Endodermal cell (in vitro differentiated cells): ENCODE results near the gene IL1RAPL2. TPM values are rescaled to one million over a fixed set of nuclear protein-coding genes. Genes with fewer than 3 reads are reported as not detected.

Experiments
- DNase-seq: peaks from one replicate; pipeline ENCODE4 v3.0.0-alpha.2; 2017
- H3K27ac ChIP-seq: 2 replicates; pipeline ENCODE4 v1.5.1; 2013; ENCODE audit warnings: mild to moderate bottlenecking, low read depth, low read length, moderate library complexity
- H3K27me3 ChIP-seq: 2 replicates; pipeline ENCODE4 v1.6.1; 2013; ENCODE audit warnings: mild to moderate bottlenecking, low read length, moderate library complexity; ENCODE audit not compliant: insufficient read depth, control insufficient read depth, poor library complexity, severe bottlenecking
- H3K36me3 ChIP-seq: 2 replicates; pipeline ENCODE4 v1.7.0; 2013; ENCODE audit warnings: mild to moderate bottlenecking, low read length, moderate library complexity; ENCODE audit not compliant: control insufficient read depth, insufficient read depth
- H3K4me1 ChIP-seq: one replicate; pipeline ENCODE4 v1.7.0; 2013; ENCODE audit warnings: low read length; ENCODE audit not compliant: control insufficient read depth, insufficient read depth
- H3K4me3 ChIP-seq: 2 replicates; pipeline ENCODE4 v1.5.1; 2013; ENCODE audit warnings: mild to moderate bottlenecking, low read length, moderate library complexity
- H3K9ac ChIP-seq: 2 replicates; pipeline ENCODE4 v1.6.1; 2013; ENCODE audit warnings: mild to moderate bottlenecking, low read length, moderate library complexity; ENCODE audit not compliant: poor library complexity, severe bottlenecking; ENCODE audit errors: extremely low read depth
- H3K9me3 ChIP-seq: 2 replicates; pipeline ENCODE4 v1.6.1; 2013; ENCODE audit warnings: mild to moderate bottlenecking, low read length, moderate library complexity; ENCODE audit not compliant: control insufficient read depth
- H3K27ac Mint-ChIP-seq: 2 replicates; pipeline ENCODE4 v1.8.0; 2020; ENCODE audit warnings: mixed read lengths
- H3K27me3 Mint-ChIP-seq: 2 replicates; pipeline ENCODE4 v1.8.0; 2021; ENCODE audit warnings: mild to moderate bottlenecking, mixed read lengths; ENCODE audit not compliant: insufficient read depth
- H3K36me3 Mint-ChIP-seq: 2 replicates; pipeline ENCODE4 v1.8.0; 2020; ENCODE audit warnings: low read depth, mixed read lengths
- H3K4me1 Mint-ChIP-seq: 2 replicates; pipeline ENCODE4 v1.8.0; 2020; ENCODE audit warnings: mixed read lengths
- H3K4me3 Mint-ChIP-seq: 2 replicates; pipeline ENCODE4 v1.8.0; 2020; ENCODE audit warnings: mild to moderate bottlenecking, moderate library complexity, mixed read lengths
- H3K9me3 Mint-ChIP-seq: 2 replicates; pipeline ENCODE4 v1.8.0; 2020; ENCODE audit warnings: mild to moderate bottlenecking, mixed read lengths
- WGBS, 2 experiments: methylation state at CpG; one replicate each; pipeline versions ENCODE4 v1.1.5 to v1.1.7; 2013; ENCODE audit warnings: missing lambda C conversion rate in 2 of 2, mixed read lengths in 1 of 2; ENCODE audit not compliant: insufficient coverage in 1 of 2, insufficient read length in 1 of 2; 5-methylcytosine and 5-hydroxymethylcytosine counted together
- total RNA-seq, 2 donors: library from RNA; stranded (reverse); fragmentation: NEBNext Ultra II Directional in 1 of 2; extraction: Animal tissue kit (Norgen Biotek cat#: 25700) in 1 of 2; gene quantifications; 2 replicates in 1 of 2; 3 replicates in 1 of 2; pipeline ENCODE4 v1.2.1, GENCODE V29; 2021
- TF ChIP-seq, protein P1 (sequence below): fragments of 200-600 bp; sonication (generic); conservative IDR thresholded peaks from 2 replicates; pipeline ENCODE4 v1.5.0; 2021; ENCODE audit warnings: antibody characterized with exemption, mild to moderate bottlenecking

The IL1RAPL2 gene
- total RNA-seq, 2 donors from 2014 or later = 0.13 TPM; not detected in 1

DNA sequence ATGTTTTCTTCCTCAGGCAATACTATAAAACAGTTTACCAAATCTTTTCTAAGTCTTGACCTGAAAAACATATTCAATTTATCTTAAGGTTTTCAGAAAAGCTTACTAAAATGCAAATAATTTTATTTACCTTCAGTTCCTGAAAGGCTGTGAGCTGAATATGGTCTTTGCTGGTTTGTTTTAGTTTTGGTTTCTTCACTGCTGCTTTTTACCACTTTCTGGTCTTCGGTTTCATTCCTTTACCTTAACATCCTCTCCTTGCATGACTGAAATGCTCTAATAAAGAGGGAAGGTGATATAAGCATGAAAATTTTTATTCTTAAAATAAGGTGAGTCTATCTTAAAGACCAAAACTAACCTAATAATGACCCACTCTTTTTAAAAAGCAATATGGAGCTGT, 1159.2 kb downstream of the IL1RAPL2 start:
- Histone ChIP-seq H3K36me3 (no peaks in the 10 kb centered on the region), H3K27me3 (no peaks in the 10 kb centered on the region), H3K9ac (no peak overlapping the region), H3K4me3 (no peak overlapping the region), H3K27ac (no peak overlapping the region), H3K4me1 (no peaks in the 10 kb centered on the region), H3K9me3 (no peaks in the 10 kb centered on the region)
- no peak overlapping the region for H3K4me3 Mint-ChIP-seq
- H3K4me1 Mint-ChIP-seq = no peaks in the 10 kb centered on the region
- no peak for DNase-seq
- H3K27me3 Mint-ChIP-seq = no peaks in the 10 kb centered on the region
- H3K36me3 Mint-ChIP-seq = no peaks in the 10 kb centered on the region
- TF ChIP-seq, protein P1, sequence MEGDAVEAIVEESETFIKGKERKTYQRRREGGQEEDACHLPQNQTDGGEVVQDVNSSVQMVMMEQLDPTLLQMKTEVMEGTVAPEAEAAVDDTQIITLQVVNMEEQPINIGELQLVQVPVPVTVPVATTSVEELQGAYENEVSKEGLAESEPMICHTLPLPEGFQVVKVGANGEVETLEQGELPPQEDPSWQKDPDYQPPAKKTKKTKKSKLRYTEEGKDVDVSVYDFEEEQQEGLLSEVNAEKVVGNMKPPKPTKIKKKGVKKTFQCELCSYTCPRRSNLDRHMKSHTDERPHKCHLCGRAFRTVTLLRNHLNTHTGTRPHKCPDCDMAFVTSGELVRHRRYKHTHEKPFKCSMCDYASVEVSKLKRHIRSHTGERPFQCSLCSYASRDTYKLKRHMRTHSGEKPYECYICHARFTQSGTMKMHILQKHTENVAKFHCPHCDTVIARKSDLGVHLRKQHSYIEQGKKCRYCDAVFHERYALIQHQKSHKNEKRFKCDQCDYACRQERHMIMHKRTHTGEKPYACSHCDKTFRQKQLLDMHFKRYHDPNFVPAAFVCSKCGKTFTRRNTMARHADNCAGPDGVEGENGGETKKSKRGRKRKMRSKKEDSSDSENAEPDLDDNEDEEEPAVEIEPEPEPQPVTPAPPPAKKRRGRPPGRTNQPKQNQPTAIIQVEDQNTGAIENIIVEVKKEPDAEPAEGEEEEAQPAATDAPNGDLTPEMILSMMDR = no peak
- H3K9me3 Mint-ChIP-seq = peaks cover 28% of the 10 kb centered on the region
- WGBS, 2 experiments = no CpG with 5 or more reads among the region's 1 CpG
- H3K27ac Mint-ChIP-seq = no peak overlapping the region

DNA sequence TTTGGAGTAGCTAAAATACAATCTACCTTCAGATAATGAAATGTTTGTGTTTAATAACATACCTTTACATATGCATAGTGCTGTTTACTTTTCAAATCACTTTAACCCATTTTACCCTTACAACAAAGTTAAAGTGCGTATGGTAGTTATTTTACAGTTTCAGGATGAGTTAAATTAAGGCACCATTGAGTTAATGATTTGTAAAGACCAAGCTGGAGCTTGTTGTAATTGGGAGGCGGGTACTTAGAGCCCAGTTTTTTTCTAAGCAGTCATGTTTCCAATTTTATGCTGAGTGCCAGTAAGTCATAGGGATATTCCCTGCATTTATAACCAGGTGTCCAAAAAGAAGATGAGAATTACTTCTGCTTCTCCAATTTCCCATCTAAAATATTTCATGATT, 1172.2 kb downstream of the IL1RAPL2 start:
- DNase-seq = no peak
- TF ChIP-seq, protein P1 = no peak
- Histone ChIP-seq H3K4me3 (no peak overlapping the region), H3K27ac (no peak overlapping the region), H3K9me3 (no peaks in the 10 kb centered on the region), H3K36me3 (no peaks in the 10 kb centered on the region), H3K9ac (no peak overlapping the region), H3K4me1 (no peaks in the 10 kb centered on the region), H3K27me3 (no peaks in the 10 kb centered on the region)
- Mint-ChIP-seq H3K36me3 (no peaks in the 10 kb centered on the region), H3K27me3 (no peaks in the 10 kb centered on the region), H3K4me1 (no peaks in the 10 kb centered on the region), H3K27ac (no peak overlapping the region), H3K9me3 (peaks cover 37% of the 10 kb centered on the region), H3K4me3 (no peak overlapping the region)
- 86% methylated on average over 1 of the region's 2 CpGs; no CpG with 5 or more reads in 1 of the 2 experiments for WGBS, 2 experiments

DNA sequence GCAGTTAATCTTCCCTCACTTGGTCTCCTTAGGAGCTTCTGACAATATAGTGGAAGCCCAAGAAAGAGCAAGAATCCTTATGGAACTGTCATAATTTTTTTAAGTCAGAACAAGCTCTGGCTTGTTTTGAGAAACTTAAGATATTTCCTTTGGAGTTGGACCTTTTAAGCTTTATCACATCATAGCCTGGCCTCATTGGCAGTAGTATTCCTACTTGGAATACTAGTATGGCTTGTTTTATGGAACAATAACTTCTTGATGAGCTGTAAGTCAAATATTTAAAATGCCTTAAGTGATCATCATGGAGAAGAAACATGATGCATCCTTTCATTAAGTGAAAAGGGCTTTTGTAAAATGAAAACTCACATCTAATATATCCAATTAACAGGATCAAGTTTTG, 1178.3 kb downstream of the IL1RAPL2 start:
- TF ChIP-seq, protein P1 = no peak
- H3K4me3 Mint-ChIP-seq = no peak overlapping the region
- H3K27me3 Mint-ChIP-seq = no peaks in the 10 kb centered on the region
- Histone ChIP-seq H3K27ac (no peak overlapping the region), H3K9me3 (no peaks in the 10 kb centered on the region), H3K9ac (no peak overlapping the region), H3K27me3 (no peaks in the 10 kb centered on the region), H3K4me1 (no peaks in the 10 kb centered on the region), H3K36me3 (no peaks in the 10 kb centered on the region), H3K4me3 (no peak overlapping the region)
- DNase-seq = no peak
- H3K27ac Mint-ChIP-seq = no peak overlapping the region
- H3K36me3 Mint-ChIP-seq = no peaks in the 10 kb centered on the region
- H3K4me1 Mint-ChIP-seq = no peaks in the 10 kb centered on the region
- peaks cover 25% of the 10 kb centered on the region for H3K9me3 Mint-ChIP-seq
